ENCODE results near the gene NECTIN1. TPM values are rescaled to one million over a fixed set of nuclear protein-coding genes. Genes with fewer than 3 reads are reported as not detected.

The NECTIN1 gene
- total RNA-seq, 1 experiment from 2014 or later: 2.3 TPM

DNA sequence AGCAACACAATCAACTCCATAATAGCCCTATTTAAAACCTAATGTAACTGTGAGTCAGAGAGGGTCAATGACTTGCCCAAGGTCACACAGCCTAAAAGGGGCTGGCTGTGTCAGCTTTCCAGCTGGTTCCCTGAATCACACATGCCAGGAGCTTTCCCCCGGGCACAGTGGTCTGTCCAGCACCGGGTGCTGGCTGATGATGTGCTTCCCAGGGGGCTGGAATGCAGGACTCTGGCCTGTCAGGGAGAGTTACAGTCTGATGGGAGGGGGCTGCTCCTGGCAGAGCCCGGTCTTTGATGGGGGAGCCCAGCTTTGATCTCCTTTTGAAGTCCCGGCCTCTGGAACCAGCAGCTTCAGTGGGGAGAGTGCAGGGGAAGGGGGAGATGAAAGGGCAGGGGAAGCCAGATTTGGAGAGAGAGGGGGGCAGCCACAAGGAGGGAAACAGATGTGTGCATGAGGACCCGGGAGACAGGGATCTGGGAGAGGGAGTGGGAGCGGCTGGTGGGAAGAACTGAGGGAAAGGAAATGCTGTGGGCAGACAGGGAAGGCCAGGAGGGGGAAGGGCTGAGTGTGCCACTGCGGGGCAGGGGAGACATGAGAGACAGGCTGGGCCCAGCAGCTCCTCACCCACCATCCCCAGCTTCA lies 102.7 kb downstream of the NECTIN1 start:
- no peaks in the 10 kb centered on the region for H3K4me1 ChIP-seq (replicated peaks)
- H3K4me3 ChIP-seq: no peak overlapping the region
- H3K9me3 ChIP-seq (replicated peaks): no peaks in the 10 kb centered on the region
- no peak overlapping the region for H3K27ac ChIP-seq
- no peaks in the 10 kb centered on the region for H3K27me3 ChIP-seq (replicated peaks)
- no peaks in the 10 kb centered on the region for H3K36me3 ChIP-seq
- DNase-seq (ENCODE audit: low read depth in 1 of 2, low spot score in 2 of 2): no peak

DNA sequence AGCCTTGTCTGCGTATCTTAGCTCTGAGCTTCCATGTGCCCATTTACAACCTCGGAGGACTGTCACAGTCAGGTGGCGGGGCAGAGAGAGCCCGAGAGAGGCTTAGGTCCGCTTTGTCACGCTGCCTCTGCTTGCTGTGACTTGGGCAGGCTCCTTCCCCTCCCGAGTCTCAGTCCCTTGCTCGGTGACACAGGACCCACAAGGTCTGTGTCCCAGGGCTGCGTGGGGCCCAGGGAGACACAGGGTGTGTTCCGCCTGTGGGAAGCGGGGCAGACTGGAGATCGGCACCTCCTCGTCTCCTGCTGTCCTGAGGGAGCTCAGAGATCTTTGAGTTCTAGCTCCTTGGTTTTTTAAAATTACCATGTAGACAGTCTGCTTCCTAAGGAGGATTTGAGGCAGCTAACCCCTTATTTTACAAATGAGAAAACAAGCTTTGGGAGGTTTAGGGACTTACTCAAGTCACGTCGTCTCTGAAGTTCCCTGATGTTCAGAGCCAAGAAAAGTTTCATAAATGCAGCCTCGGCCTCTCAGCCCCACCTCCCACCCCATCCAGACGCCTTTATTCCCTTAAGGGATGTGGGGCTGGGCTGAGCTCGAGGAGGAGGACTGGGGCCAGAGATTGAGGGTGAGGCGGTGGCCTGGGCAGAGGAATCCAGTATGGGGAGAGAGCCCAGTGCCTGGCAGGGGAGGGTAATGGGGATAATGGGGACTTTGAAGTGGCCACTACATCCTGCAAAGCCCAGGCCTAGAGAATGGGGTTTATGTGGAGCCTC lies 103.6 kb downstream of the NECTIN1 start:
- DNase-seq (ENCODE audit: low read depth in 1 of 2, low spot score in 2 of 2): no peak
- H3K9me3 ChIP-seq (replicated peaks): no peaks in the 10 kb centered on the region

DNA sequence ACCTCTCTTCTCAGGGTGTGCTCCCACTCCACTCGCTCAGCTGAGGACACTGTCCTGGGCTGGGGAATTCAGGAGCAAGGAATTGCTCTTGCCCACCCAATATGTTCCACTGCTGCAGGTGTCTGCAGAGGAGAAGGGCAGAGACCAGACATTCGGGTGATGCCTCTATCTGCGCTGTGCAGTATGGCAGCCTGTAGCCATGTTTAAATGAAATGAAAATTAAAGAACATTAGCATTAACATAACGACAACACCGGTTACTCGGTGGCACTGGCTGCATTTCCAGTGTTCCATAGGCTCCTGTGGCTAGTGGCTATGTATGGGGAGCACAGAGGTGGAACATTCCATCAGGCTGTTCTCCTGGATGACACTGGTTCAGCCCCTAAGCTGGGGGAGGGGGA lies 104.4 kb downstream of the NECTIN1 start:
- no peaks in the 10 kb centered on the region for H3K9me3 ChIP-seq (replicated peaks)
- no peak for DNase-seq (ENCODE audit: low read depth in 1 of 2, low spot score in 2 of 2)
- H3K4me3 ChIP-seq: no peak overlapping the region
- H3K27me3 ChIP-seq (replicated peaks): no peaks in the 10 kb centered on the region
- H3K36me3 ChIP-seq: no peaks in the 10 kb centered on the region
- no peak overlapping the region for H3K27ac ChIP-seq
- no peaks in the 10 kb centered on the region for H3K4me1 ChIP-seq (replicated peaks)

More for the DNA sequence above, 103.6 kb downstream of the NECTIN1 start:
- H3K27ac ChIP-seq: no peak overlapping the region
- no peaks in the 10 kb centered on the region for H3K27me3 ChIP-seq (replicated peaks)
- H3K4me3 ChIP-seq: no peak overlapping the region
- no peaks in the 10 kb centered on the region for H3K4me1 ChIP-seq (replicated peaks)
- no peaks in the 10 kb centered on the region for H3K36me3 ChIP-seq

DNA sequence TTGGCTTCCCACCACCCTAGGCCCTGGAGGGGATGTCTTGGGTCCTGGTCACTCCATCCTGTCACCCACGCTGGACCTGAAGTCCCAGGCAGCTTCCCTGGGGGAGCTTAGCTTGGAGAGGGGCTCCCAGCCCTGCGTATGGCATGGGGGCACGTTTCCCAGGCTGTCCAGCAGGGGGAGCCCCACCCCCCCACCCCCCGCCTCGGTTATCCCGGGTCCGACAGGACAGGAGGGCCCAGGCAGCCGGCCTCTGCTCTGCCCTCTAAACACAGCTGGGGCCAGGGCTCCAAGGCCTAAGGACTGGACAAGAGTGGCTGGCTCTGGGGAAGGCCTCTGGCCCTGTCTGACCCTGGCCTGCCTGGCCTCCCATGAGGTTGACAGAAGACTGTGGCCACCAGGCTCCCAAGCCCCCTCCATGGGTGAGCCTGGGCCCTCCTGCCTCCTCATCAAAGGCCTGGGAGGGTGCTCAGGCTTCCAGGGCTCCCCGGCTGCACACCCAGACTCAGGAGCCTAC lies 104.8 kb downstream of the NECTIN1 start:
- no peaks in the 10 kb centered on the region for H3K4me1 ChIP-seq (replicated peaks)
- no peak overlapping the region for H3K4me3 ChIP-seq
- no peaks in the 10 kb centered on the region for H3K36me3 ChIP-seq
- H3K27me3 ChIP-seq (replicated peaks): no peaks in the 10 kb centered on the region
- no peak overlapping the region for H3K27ac ChIP-seq
- no peak for DNase-seq (ENCODE audit: low read depth in 1 of 2, low spot score in 2 of 2)
- H3K9me3 ChIP-seq (replicated peaks): no peaks in the 10 kb centered on the region

DNA sequence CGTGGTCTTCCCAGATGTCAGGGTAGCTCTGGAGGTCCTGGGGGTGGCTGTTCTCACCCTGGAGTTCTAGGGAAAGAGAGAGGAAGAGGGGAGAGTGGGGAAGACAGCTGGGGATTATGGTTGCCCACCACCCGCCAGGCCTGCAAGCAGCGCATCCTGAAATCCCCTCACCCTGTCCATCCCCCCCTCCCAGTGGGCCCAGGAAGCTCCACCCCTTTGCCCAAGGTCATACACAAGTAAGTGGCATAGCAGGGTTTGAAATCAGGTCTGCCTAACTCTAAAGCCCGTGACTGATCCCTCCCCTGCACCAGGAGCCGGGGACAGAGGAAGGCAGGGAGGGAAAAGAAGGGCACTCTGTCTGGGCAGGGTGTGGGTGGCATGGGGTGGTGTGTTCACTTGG lies 105.3 kb downstream of the NECTIN1 start:
- Histone ChIP-seq H3K4me3 (no peak overlapping the region), H3K36me3 (no peaks in the 10 kb centered on the region), H3K27me3 (replicated peaks) (no peaks in the 10 kb centered on the region), H3K27ac (no peak overlapping the region), H3K9me3 (replicated peaks) (no peaks in the 10 kb centered on the region), H3K4me1 (replicated peaks) (no peaks in the 10 kb centered on the region)
- DNase-seq (ENCODE audit: low read depth in 1 of 2, low spot score in 2 of 2): no peak

DNA sequence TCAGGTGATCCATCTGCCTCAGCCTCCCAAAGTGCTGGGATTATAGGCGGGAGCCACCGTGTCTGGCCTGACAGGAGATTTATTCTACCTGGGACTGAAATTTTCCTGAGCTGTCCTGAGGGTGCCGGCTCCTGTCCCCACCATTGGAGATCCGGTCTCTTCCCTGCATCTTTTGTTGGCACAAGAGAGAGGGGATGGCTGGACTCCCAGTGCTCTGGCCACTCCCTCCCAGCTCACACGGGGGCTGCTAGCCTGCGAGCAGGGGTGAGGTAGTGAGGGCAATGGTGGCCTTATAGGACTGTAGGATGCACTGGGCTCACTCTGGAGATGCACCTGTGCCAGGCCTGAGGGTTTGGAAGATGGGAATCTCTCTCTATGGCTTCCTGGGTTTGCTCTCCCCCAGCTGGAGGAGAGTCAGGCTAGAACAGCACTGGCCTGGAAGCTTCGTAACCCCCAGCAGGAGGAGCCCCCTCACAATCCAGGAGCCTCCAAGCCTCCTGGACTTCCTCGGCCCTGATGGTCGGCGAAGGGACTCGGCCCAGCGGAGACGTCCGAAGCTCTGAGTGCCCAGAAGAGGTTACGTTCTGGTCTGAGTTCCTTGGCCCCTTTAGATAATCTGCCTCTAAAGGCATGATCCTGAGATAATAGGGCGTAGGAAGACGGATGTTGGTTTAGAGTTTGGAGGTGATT lies 106.4 kb downstream of the NECTIN1 start:
- Histone ChIP-seq H3K4me3 (no peak overlapping the region), H3K27me3 (replicated peaks) (no peaks in the 10 kb centered on the region), H3K36me3 (no peaks in the 10 kb centered on the region), H3K27ac (no peak overlapping the region), H3K9me3 (replicated peaks) (no peaks in the 10 kb centered on the region), H3K4me1 (replicated peaks) (no peaks in the 10 kb centered on the region)
- no peak for DNase-seq (ENCODE audit: low read depth in 1 of 2, low spot score in 2 of 2)

DNA sequence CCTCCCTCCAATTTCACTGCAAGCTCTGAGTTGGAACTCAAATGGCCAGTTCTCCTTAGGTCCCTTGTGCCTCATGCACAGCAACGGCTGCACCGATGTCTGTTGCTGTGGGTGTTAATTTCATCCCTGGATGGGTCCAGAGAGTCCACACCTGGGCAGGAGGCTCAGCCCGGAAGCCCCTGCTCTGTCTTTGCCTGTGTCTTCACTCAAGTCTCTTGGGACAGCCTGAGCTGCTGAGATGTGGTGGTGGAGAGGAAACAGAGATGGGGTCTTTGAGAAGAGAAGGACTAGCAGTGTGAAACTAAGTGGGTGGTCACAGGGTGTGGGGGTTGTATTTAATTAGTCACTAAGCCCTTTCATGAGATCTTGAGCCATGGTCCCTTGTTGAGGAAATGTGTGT lies 109.3 kb downstream of the NECTIN1 start:
- no peak for DNase-seq (ENCODE audit: low read depth in 1 of 2, low spot score in 2 of 2)
- Histone ChIP-seq H3K27ac (no peak overlapping the region), H3K36me3 (no peaks in the 10 kb centered on the region), H3K4me1 (replicated peaks) (peaks cover 22% of the 10 kb centered on the region), H3K27me3 (replicated peaks) (no peaks in the 10 kb centered on the region), H3K4me3 (no peak overlapping the region), H3K9me3 (replicated peaks) (no peaks in the 10 kb centered on the region)

DNA sequence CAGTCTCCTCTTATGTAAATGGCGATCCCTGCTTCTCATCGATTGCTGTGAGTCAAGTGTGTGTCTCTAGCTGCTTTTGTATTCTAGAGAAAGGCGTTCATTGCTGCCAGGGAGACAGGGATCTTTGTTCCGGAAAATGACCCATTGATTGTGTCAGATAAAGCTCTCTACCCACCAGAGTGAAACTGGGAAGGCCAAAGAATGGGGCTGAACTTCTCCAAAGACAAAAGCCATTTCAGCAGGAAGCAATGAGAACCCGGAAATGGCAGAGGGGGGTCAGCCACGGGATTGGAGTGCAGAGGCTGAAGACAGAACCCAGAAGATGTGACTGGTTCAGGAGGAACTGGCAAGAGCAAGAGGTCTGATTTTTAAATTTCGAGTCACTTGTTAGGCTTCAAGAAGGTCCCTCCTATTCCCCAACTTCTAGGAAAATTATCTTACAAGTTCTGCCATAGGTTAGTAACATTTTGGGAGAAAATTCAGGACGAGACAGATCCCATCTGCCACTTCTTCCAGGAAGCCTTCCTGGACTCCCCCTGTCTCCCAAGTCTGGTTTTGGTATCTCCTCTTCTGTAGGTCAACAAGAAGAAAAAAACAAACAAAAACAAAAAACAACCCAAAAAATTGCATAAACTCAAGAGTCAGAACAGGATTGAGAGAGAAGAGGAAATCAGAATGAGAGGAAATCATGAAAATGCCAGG lies 110.6 kb downstream of the NECTIN1 start:
- no peaks in the 10 kb centered on the region for H3K9me3 ChIP-seq (replicated peaks)
- no peak overlapping the region for H3K27ac ChIP-seq
- no peak overlapping the region for H3K4me3 ChIP-seq

DNA sequence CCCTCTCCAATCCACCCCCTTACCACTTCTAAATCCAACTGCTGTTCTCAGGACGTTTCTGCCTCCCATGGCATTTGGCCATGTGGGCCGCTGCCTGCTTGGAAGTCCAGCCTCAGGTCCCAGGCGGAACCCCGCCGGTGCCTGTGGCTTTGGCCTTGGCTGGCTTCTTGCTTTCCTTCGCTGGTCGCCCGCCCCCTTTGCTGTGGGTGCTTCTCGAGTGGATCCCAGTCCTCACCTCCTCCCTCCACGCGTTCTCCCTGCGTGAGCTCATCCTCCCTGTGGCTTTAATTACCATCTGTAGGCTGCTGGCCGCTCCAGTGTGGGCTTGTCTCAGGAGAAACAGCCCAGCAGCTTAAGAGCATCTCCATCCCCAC lies 111.7 kb downstream of the NECTIN1 start:
- Histone ChIP-seq H3K27me3 (replicated peaks) (no peaks in the 10 kb centered on the region), H3K27ac (no peak overlapping the region), H3K4me1 (replicated peaks) (peaks cover 33% of the 10 kb centered on the region), H3K9me3 (replicated peaks) (no peaks in the 10 kb centered on the region), H3K36me3 (no peaks in the 10 kb centered on the region), H3K4me3 (no peak overlapping the region)
- DNase-seq (ENCODE audit: low read depth in 1 of 2, low spot score in 2 of 2): no peak

More for the DNA sequence above, 110.6 kb downstream of the NECTIN1 start:
- DNase-seq (ENCODE audit: low read depth in 1 of 2, low spot score in 2 of 2): no peak
- no peaks in the 10 kb centered on the region for H3K36me3 ChIP-seq
- no peaks in the 10 kb centered on the region for H3K27me3 ChIP-seq (replicated peaks)
- H3K4me1 ChIP-seq (replicated peaks): peaks cover 33% of the 10 kb centered on the region

DNA sequence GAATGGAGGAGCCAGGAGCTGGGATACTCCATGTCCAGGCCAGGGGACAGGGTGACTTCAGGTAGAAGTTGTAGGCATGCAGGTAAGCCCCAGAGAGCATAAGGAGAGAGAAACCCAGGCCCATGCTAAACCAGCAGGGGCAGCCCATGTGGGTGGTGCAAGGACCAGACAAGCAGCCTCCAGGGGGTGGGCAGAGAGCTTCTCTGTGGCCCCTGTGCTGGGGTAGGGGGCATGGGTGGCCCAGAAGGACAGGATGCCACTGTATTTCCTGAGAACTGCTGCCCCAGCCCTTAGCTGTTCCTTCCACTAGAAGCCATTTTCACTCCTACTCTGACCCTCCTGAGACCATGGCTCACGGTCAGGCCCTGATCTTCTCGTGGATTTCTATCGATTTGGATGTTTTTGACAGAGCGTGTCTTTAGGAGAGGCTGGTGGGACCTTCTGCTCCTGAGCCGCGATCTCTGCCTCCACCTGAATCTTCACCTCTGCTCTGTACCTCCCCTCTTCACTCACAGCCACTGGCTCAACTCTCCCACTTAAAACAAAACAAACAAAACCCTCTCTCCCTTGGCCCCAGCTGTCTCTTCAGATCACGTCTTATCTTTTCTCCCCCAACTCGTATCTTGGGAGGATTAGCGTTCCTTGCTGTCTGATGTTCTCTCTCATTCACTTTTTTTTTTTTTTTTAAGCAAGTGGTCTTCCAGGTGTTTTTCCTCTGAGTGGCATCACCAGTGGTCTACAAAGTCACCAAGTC lies 112.2 kb downstream of the NECTIN1 start:
- Histone ChIP-seq H3K36me3 (no peaks in the 10 kb centered on the region), H3K4me3 (no peak overlapping the region), H3K27ac (peak overlapping the region; percentile 48; the same call in 1 of the 2 replicates), H3K9me3 (replicated peaks) (no peaks in the 10 kb centered on the region), H3K4me1 (replicated peaks) (peaks cover 33% of the 10 kb centered on the region), H3K27me3 (replicated peaks) (no peaks in the 10 kb centered on the region)
- DNase-seq (ENCODE audit: low read depth in 1 of 2, low spot score in 2 of 2): no peak

DNA sequence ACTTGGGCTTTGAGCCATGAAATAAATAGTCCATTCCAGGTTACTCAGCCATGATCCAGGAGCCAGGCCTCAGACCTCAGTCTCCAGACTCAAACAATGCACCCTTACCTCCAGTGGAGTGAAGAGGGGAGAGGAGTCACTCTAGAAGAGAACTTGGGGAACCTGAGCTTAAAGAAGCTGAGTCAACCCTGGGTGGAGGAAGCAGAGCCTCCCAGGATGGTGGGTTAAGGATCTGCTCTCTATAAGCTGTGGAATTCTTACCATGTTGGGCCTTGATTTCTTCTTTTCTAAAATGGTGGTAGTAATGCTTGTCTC lies 113.2 kb downstream of the NECTIN1 start:
- Histone ChIP-seq H3K4me3 (no peak overlapping the region), H3K9me3 (replicated peaks) (no peaks in the 10 kb centered on the region), H3K27me3 (replicated peaks) (no peaks in the 10 kb centered on the region), H3K27ac (peak overlapping the region; percentile 48), H3K36me3 (no peaks in the 10 kb centered on the region), H3K4me1 (replicated peaks) (peaks cover 33% of the 10 kb centered on the region)
- DNase-seq (ENCODE audit: low read depth in 1 of 2, low spot score in 2 of 2): no peak

DNA sequence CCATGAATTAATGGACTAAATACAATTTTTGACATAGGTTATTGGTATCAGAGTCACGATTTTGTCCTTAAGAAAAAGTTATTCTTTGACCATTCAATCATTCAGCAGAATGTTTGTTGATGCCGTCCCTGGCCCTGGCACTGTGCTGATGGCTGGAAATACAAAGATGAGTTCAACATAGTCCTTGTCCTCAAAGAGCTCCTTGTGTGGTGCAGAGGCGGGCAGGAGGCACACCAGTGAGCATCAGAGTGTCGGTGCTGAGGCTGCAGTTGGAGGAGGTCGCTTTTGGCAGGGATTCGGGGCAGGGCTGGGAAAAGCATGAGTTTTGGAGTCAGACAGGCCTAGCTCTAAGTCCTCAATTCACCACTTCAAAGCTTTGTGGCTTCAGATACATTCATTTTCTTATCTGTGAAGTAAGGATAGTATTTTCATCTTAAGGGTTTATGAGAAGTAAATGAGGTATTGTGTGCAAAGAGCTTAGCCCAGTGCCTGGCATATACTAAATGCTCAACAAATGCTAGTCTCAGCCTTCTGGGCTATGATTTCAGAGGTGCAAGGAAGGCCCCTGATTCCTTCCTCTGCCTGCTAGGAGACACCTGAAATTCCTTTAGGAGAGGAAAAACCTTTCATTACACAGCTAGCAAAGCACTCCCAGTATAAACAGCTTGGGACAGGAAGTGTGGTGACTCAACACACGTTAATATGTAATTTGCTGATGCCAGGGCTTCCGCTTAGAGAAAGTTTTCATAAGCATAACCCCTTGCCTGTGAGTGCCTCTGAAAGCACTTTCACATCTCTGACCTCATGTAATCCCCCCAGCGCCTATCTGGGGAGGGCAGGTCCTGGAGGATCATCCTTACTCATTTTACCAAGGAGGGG lies 113.8 kb downstream of the NECTIN1 start:
- Histone ChIP-seq H3K4me1 (replicated peaks) (peaks cover 33% of the 10 kb centered on the region), H3K36me3 (no peaks in the 10 kb centered on the region), H3K27ac (peak overlapping the region; percentile 48), H3K27me3 (replicated peaks) (no peaks in the 10 kb centered on the region), H3K4me3 (no peak overlapping the region), H3K9me3 (replicated peaks) (no peaks in the 10 kb centered on the region)
- peak; percentile 74 to 76 for DNase-seq (ENCODE audit: low read depth in 1 of 2, low spot score in 2 of 2)
